Suppressor macrophage (primary cell): ENCODE results near the gene HOTAIR.

ENCODE experiments used
- DNase-seq, 4 experiments: peaks; one replicate each; pipeline ENCODE4 v3.0.0-alpha.2; 2020 to 2022

HOTAIR gene

GRCh38 chr12:53916788-53917655 lies 57.7 kb downstream of the HOTAIR start:
- no peak for DNase-seq
